ENCODE data around the gene IGSF23. TPM values are rescaled to one million over a fixed set of nuclear protein-coding genes. Genes with fewer than 3 reads are reported as not detected.
"Not testable (repeated sequence)": the region's sequence is repeated elsewhere in the genome, so short reads cannot be mapped to it uniquely, and the experiment has no call there.

Gene IGSF23
- total and polyA plus RNA-seq, 8 donors: 0.73 TPM; not detected in 7

DNA sequence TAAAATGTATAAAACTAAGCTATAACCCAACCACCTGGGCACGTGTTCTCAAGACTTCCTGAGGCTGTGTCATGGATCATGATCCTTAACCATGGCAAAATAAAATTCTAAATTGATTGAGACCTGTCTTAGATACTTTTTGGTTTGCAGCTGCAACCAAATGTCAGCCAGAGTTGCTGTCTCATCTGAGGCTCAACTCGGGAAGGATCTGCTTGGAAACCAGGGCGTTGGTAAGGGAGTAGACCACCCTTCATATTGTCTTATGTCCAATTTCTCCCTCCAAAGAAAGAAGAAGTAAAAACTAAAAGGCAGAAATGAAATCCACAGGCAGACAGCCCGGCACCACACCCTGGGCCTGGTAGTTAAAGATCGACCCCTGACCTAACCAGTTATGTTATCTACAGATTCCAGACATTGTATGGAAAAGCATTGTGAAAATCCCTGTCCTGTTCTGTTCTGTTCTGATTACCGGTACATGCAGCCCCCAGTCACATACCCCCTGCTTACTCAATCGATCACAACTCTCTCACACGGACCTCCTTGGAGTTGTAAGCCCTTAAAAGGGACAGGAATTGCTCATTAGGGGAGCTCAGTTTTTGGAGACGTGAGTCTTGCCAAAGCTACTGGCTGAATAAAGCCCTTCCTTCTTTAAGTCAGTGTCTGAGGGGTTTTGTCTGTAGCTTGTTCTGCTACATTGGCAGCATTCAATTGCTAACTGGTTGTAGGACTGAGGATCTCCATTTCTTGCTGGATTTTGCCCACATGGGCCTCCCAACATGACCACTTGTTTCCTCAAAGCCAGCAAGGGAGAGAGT, 22.9 kb upstream of the IGSF23 start:
- no peak for DNase-seq
- TF ChIP-seq POLR2A (IDR thresholded peaks at IDR 0.05) (no peak), POLR2AphosphoS5 (IDR thresholded peaks at IDR 0.05) (no peak), EP300 (IDR thresholded peaks at IDR 0.05) (no peak)
- TF ChIP-seq, protein P1, sequence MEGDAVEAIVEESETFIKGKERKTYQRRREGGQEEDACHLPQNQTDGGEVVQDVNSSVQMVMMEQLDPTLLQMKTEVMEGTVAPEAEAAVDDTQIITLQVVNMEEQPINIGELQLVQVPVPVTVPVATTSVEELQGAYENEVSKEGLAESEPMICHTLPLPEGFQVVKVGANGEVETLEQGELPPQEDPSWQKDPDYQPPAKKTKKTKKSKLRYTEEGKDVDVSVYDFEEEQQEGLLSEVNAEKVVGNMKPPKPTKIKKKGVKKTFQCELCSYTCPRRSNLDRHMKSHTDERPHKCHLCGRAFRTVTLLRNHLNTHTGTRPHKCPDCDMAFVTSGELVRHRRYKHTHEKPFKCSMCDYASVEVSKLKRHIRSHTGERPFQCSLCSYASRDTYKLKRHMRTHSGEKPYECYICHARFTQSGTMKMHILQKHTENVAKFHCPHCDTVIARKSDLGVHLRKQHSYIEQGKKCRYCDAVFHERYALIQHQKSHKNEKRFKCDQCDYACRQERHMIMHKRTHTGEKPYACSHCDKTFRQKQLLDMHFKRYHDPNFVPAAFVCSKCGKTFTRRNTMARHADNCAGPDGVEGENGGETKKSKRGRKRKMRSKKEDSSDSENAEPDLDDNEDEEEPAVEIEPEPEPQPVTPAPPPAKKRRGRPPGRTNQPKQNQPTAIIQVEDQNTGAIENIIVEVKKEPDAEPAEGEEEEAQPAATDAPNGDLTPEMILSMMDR (IDR thresholded peaks at IDR 0.05): no peak
- Histone ChIP-seq H3K4me3 (no peak overlapping the region), H3K9me3 (no peaks in the 10 kb centered on the region), H3K4me1 (peaks cover 0 to 53% (median 5%) of the 10 kb centered on the region in 4 donors), H3K36me3 (no peaks in the 10 kb centered on the region), H3K27ac (no peak overlapping the region), H3K27me3 (no peaks in the 10 kb centered on the region)
- WGBS, 5 donors: 62 to 70% (median 66%) methylated on average over 9 of the region's 9 CpGs
- intact Hi-C loops (cut with DNase I; ENCODE audit: low total_unique reads): no loop called here

DNA sequence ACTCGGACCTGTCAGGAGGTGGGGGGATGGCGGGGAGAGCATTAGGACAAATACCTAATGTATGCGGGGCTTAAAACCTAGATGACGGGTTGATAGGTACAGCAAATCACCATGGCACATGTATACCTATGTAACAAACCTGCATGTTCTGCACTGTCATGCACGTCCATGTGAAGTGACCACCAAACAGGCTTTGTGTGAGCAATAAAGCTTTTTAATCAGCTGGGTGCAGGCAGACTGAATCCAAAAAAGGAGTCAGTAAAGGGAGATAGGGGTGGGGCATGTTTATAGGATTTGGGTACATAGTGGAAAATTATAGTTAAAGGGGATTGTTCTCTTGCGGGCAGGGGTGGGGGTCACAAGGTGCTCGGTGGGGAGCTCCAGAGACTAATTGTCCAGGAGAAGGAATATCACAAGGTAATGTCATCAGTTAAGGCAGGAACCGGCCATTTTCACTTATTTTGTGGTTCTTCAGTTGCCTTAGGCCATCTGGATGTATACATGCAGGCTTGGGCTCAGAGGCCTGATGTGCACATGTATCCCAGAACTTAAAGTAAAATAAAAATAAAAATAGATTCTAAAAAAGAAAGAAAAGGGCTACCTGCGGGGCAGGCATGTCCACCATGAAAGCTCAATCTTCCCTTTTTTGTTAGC, 21.9 kb upstream of the IGSF23 start:
- H3K9me3 ChIP-seq; DNase-seq; H3K36me3 ChIP-seq; H3K4me3 ChIP-seq; intact Hi-C loops (cut with DNase I; ENCODE audit: low total_unique reads); H3K27me3 ChIP-seq: not testable (repeated sequence)
- Histone ChIP-seq H3K27ac (peak overlapping the region in 2 of 5 donors; percentile 41 to 66), H3K4me1 (peaks cover 1 to 54% (median 5%) of the 10 kb centered on the region in 4 donors)
- WGBS, 5 donors: 87 to 93% (median 90%) methylated on average over 9 of the region's 9 CpGs

DNA sequence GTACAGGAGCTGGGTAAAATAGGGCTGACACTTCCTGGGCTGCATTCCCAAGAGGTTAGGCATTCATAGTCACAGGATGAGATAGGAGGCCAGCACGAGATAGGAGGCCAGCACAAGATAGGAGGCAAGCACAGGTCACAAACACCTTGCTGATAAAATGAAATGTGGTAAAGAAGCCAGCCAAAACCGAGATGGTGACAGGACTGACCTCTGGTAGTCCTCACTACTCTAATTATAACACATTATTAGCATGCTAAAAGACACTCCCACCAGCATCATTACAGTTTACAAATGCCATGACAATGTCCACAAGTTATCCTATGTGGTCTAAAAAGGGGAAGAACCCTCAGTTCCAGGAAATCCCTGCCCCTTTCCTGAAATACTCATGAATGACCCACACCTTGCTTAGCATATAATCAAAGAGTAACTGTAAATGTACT, 20.9 kb upstream of the IGSF23 start:
- Histone ChIP-seq H3K9me3 (no peaks in the 10 kb centered on the region), H3K27me3 (peaks cover 0 to 11% (median 0%) of the 10 kb centered on the region in 3 donors), H3K4me1 (peaks cover 11 to 60% (median 14%) of the 10 kb centered on the region in 4 donors), H3K36me3 (no peaks in the 10 kb centered on the region), H3K4me3 (no peak overlapping the region), H3K27ac (peak overlapping the region in 3 of 5 donors; percentile 5 to 66 (median 41))
- DNase-seq: peak; percentile 54 to 71
- TF ChIP-seq POLR2A (IDR thresholded peaks at IDR 0.05): no peak
- no peak for TF ChIP-seq EP300 (IDR thresholded peaks at IDR 0.05)
- TF ChIP-seq, protein P1 (IDR thresholded peaks at IDR 0.05): no peak
- peak in 2 of 3 donors; percentile 78 to 90 for TF ChIP-seq POLR2AphosphoS5 (IDR thresholded peaks at IDR 0.05)
- intact Hi-C loops (cut with DNase I; ENCODE audit: low total_unique reads): no loop called here
- 12 to 31% (median 23%) methylated on average over 2 of the region's 2 CpGs for WGBS, 5 donors

DNA sequence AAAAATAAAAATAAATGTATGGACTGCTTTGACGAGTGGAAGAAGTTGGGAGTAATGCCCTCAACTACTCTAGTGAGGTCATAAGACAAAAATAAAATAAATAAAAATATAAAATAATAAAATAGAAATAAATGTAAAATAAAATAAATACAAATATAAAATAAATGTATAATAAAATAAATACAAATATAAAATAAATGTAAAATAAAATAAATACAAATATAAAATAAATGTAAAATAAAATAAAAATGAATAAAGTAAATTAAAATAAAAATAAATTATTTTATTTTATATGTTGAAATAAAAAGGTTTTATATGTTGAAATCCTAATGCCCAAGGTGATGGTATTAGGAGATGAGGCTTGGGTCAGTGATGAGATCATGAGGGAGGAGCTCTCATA, 20.1 kb upstream of the IGSF23 start:
- Histone ChIP-seq H3K9me3 (peaks cover 0 to 7% (median under 1%) of the 10 kb centered on the region in 4 donors), H3K36me3 (no peaks in the 10 kb centered on the region), H3K27me3 (peaks cover 0 to 11% (median 0%) of the 10 kb centered on the region in 3 donors), H3K27ac (peak overlapping the region in 1 of 5 donors; percentile 66), H3K4me1 (peaks cover 11 to 55% (median 16%) of the 10 kb centered on the region in 4 donors), H3K4me3 (no peak overlapping the region)
- intact Hi-C loops (cut with DNase I; ENCODE audit: low total_unique reads): no loop called here
- TF ChIP-seq, protein P1 (IDR thresholded peaks at IDR 0.05): no peak
- TF ChIP-seq EP300 (IDR thresholded peaks at IDR 0.05): no peak
- WGBS, 5 donors: 77 to 94% (median 92%) methylated on average over 1 of the region's 1 CpG
- DNase-seq: no peak

GRCh38 chr19:44593866-44594266, 19.5 kb upstream of the IGSF23 start:
- DNase-seq; H3K4me3 ChIP-seq; H3K36me3 ChIP-seq; intact Hi-C loops (cut with DNase I; ENCODE audit: low total_unique reads); H3K27ac ChIP-seq: not testable (repeated sequence)
- WGBS, 5 donors: 10 to 50% (median 13%) methylated on average over 1 of the region's 1 CpG
- Histone ChIP-seq H3K27me3 (peaks cover 0 to 11% (median 0%) of the 10 kb centered on the region in 3 donors), H3K9me3 (peaks cover 0 to 11% (median 2%) of the 10 kb centered on the region in 4 donors), H3K4me1 (peaks cover 11 to 53% (median 21%) of the 10 kb centered on the region in 4 donors)

All from stomach (tissue), 9 donors.